H1 (cell line): ENCODE measurements around the gene TCTN3. TPM values are rescaled to one million over a fixed set of nuclear protein-coding genes. Genes with fewer than 3 reads are reported as not detected.

Source experiments
- CTCF ChIA-PET: fragments of 300-600 bp; sonication (Branson Sonifier 250); formaldehyde crosslinking; loops from one replicate; lab custom pipeline; 2021; ENCODE audit not compliant: partially characterized antibody; lab: Charles Lee
- POLR2A ChIA-PET: fragments of 300-600 bp; sonication (Branson Sonifier 250); formaldehyde crosslinking; loops from one replicate; lab custom pipeline; 2021; ENCODE audit warnings: inconsistent platforms; ENCODE audit not compliant: partially characterized antibody; lab: Charles Lee
- DNase-seq, 2 experiments: peaks; one replicate each; pipeline versions ENCODE4 v3.0.0 to v3.0.0-alpha.2; 2010 to 2022; ENCODE audit warnings: low spot score in 2 of 2, low read depth in 1 of 2, mixed read lengths in 1 of 2
- FAIRE-seq: peaks from 2 replicates; lab custom pipeline; 2011; peaks lifted over from hg19 to GRCh38; lab: Jason Lieb, UNC
- H2AFZ ChIP-seq: 2 replicates; pipeline ENCODE4 v1.8.1; 2012; ENCODE audit warnings: low read length, inconsistent platforms
- H2AK5ac ChIP-seq: 2 replicates; pipeline ENCODE4 v1.6.1; 2013; ENCODE audit warnings: low read depth, low read length
- H2BK120ac ChIP-seq: replicated peaks from 2 replicates; pipeline ENCODE3; 2013; ENCODE audit warnings: low read depth, low read length, inconsistent platforms
- H2BK12ac ChIP-seq: 2 replicates; pipeline ENCODE4 v1.6.1; 2013; ENCODE audit warnings: low read depth, low read length
- H2BK15ac ChIP-seq: 2 replicates; pipeline ENCODE4 v1.6.1; 2013; ENCODE audit warnings: low read length
- H2BK20ac ChIP-seq: 2 replicates; pipeline ENCODE4 v1.6.1; 2013; ENCODE audit warnings: low read length
- H2BK5ac ChIP-seq: 2 replicates; pipeline ENCODE4 v1.6.1; 2013; ENCODE audit warnings: low read depth, low read length
- H3K14ac ChIP-seq: 2 replicates; pipeline ENCODE4 v1.6.1; 2013; ENCODE audit warnings: inconsistent platforms; ENCODE audit not compliant: insufficient read length
- H3K18ac ChIP-seq: 2 replicates; pipeline ENCODE4 v1.6.1; 2013; ENCODE audit warnings: low read length; ENCODE audit errors: extremely low read depth
- H3K23ac ChIP-seq: 2 replicates; pipeline ENCODE4 v1.6.1; 2013; ENCODE audit warnings: inconsistent platforms; ENCODE audit not compliant: insufficient read length
- H3K23me2 ChIP-seq: 2 replicates; pipeline ENCODE4 v1.6.1; 2013; ENCODE audit warnings: low read depth, low read length
- H3K27ac ChIP-seq: 2 replicates; pipeline ENCODE4 v1.6.1; 2011; ENCODE audit warnings: low read depth, low read length, inconsistent platforms
- H3K27me3 ChIP-seq, 4 experiments: replicated peaks in 1 of 4; 1 replicate in 1 of 4; 2 replicates in 3 of 4; pipeline versions ENCODE4 v1.6.1 to v1.8.1; 2011 to 2013; ENCODE audit warnings: low read length in 3 of 4, mild to moderate bottlenecking in 3 of 4, inconsistent platforms in 2 of 4, mixed read lengths in 2 of 4, moderate library complexity in 1 of 4; ENCODE audit not compliant: control insufficient read depth in 3 of 4, insufficient read depth in 3 of 4; ENCODE audit errors: extremely low read depth in 1 of 4
- H3K36me3 ChIP-seq, 4 experiments: 2 replicates each; pipeline versions ENCODE4 v1.6.1 to v1.8.1; 2011 to 2013; ENCODE audit warnings: mild to moderate bottlenecking in 4 of 4, low read length in 3 of 4, moderate library complexity in 2 of 4, control low read depth in 1 of 4, inconsistent platforms in 1 of 4; ENCODE audit not compliant: insufficient read depth in 4 of 4, control insufficient read depth in 2 of 4
- H3K4ac ChIP-seq: replicated peaks from 2 replicates; pipeline ENCODE3; 2013; ENCODE audit warnings: low read length, low read depth, mixed read lengths, inconsistent platforms; ENCODE audit not compliant: insufficient read length
- H3K4me1 ChIP-seq, 4 experiments: replicated peaks in 1 of 4; 1 replicate in 1 of 4; 2 replicates in 3 of 4; pipeline versions ENCODE4 v1.6.1 to v1.8.1; 2011 to 2013; ENCODE audit warnings: low read length in 3 of 4, inconsistent platforms in 2 of 4, mixed read lengths in 1 of 4; ENCODE audit not compliant: insufficient read depth in 4 of 4, control insufficient read depth in 3 of 4
- H3K4me2 ChIP-seq, 2 experiments: 2 replicates each; pipeline versions ENCODE4 v1.6.1 to v1.8.1; 2011 to 2013; ENCODE audit warnings: low read depth in 2 of 2, low read length in 2 of 2, control low read depth in 1 of 2, inconsistent platforms in 1 of 2, mild to moderate bottlenecking in 1 of 2; ENCODE audit not compliant: insufficient read depth in 1 of 2
- H3K4me3 ChIP-seq, 4 experiments: fragments of 200-600, 300-600 bp in 1 of 4; sonication (generic), shearing (Covaris generic), sonication (Bioruptor Twin) in 1 of 4; 2 replicates each; pipeline versions ENCODE4 v1.5.1 to v1.8.1; 2011 to 2016; ENCODE audit warnings: low read length in 4 of 4, low read depth in 3 of 4, control low read depth in 2 of 4, inconsistent platforms in 2 of 4, mild to moderate bottlenecking in 2 of 4, mixed read lengths in 1 of 4, moderate library complexity in 1 of 4; ENCODE audit not compliant: insufficient read depth in 2 of 4; ENCODE audit errors: extremely low read depth in 1 of 4
- H3K56ac ChIP-seq: replicated peaks from 2 replicates; pipeline ENCODE3; 2013; ENCODE audit warnings: low read depth, mild to moderate bottlenecking, mixed read lengths, low read length, inconsistent platforms; ENCODE audit not compliant: insufficient read length
- H3K79me1 ChIP-seq: 2 replicates; pipeline ENCODE4 v1.6.1; 2013; ENCODE audit warnings: low read depth, low read length, control low read depth
- H3K79me2 ChIP-seq, 2 experiments: 2 replicates each; pipeline versions ENCODE4 v1.6.1 to v1.8.1; 2012 to 2013; ENCODE audit warnings: low read length in 2 of 2, mild to moderate bottlenecking in 2 of 2, inconsistent platforms in 1 of 2; ENCODE audit not compliant: insufficient read depth in 2 of 2, control insufficient read depth in 1 of 2
- H3K9ac ChIP-seq, 4 experiments: replicated peaks in 1 of 4; 1 replicate in 1 of 4; 2 replicates in 3 of 4; pipeline versions ENCODE4 v1.6.1 to v1.8.1; 2011 to 2013; ENCODE audit warnings: low read depth in 3 of 4, low read length in 3 of 4, control low read depth in 2 of 4, mild to moderate bottlenecking in 2 of 4, moderate library complexity in 2 of 4, inconsistent platforms in 1 of 4; ENCODE audit errors: extremely low read depth in 1 of 4
- H3K9me3 ChIP-seq, 2 experiments: 2 replicates each; pipeline versions ENCODE4 v1.6.1 to v1.8.1; 2012 to 2013; ENCODE audit warnings: mild to moderate bottlenecking in 2 of 2, moderate library complexity in 2 of 2, control low read depth in 1 of 2, inconsistent platforms in 1 of 2, low read depth in 1 of 2, low read length in 1 of 2, mixed read lengths in 1 of 2; ENCODE audit not compliant: insufficient read depth in 2 of 2
- H4K20me1 ChIP-seq, 2 experiments: replicated peaks in 1 of 2; 2 replicates each; pipeline versions ENCODE3 to v1.8.1; 2011 to 2013; ENCODE audit warnings: inconsistent platforms in 2 of 2, low read length in 2 of 2, mild to moderate bottlenecking in 1 of 2; ENCODE audit not compliant: insufficient read depth in 2 of 2, control insufficient read depth in 1 of 2
- H4K5ac ChIP-seq: 2 replicates; pipeline ENCODE4 v1.6.1; 2013; ENCODE audit warnings: low read length, low read depth, mixed read lengths, inconsistent platforms; ENCODE audit not compliant: insufficient read length
- H4K8ac ChIP-seq: 2 replicates; pipeline ENCODE4 v1.8.0; 2013; ENCODE audit warnings: mild to moderate bottlenecking, moderate library complexity, low read length, inconsistent platforms; ENCODE audit not compliant: insufficient read depth; ENCODE audit errors: extremely low read depth
- H4K91ac ChIP-seq: replicated peaks from 2 replicates; pipeline ENCODE3; 2013; ENCODE audit warnings: low read length, mixed read lengths, inconsistent platforms; ENCODE audit not compliant: insufficient read length
- ASH2L ChIP-seq: fragments of 200-600, 300-600 bp; sonication (generic); IDR thresholded peaks from one replicate; pipeline ENCODE4 v1.7.1; 2017; ENCODE audit warnings: low read length
- BRCA1 ChIP-seq: IDR thresholded peaks from 2 replicates; pipeline ENCODE4 v1.6.1; 2012; ENCODE audit warnings: low read depth, low read length, improper control_type of control experiment
- CBX5 ChIP-seq: fragments of 300-800, 300-1000 bp; sonication (generic); IDR thresholded peaks from 2 replicates; pipeline ENCODE4 v1.7.1; 2016; ENCODE audit warnings: antibody characterized with exemption, low read length, low read depth
- CBX8 ChIP-seq: fragments of 300-800, 300-1000 bp; sonication (generic); IDR thresholded peaks from 2 replicates; pipeline ENCODE4 v1.7.1; 2016; ENCODE audit warnings: low read depth, low read length, borderline replicate concordance
- CTBP2 ChIP-seq: IDR thresholded peaks from 2 replicates; pipeline ENCODE4 v1.7.0; 2011; ENCODE audit warnings: borderline replicate concordance, mild to moderate bottlenecking, moderate library complexity, mixed read lengths, low read length; ENCODE audit not compliant: insufficient read depth, insufficient read length
- EGR1 ChIP-seq: IDR thresholded peaks from 2 replicates; pipeline ENCODE4 v1.6.1; 2011; ENCODE audit warnings: low read depth, low read length, borderline replicate concordance
- GTF2F1 ChIP-seq: IDR thresholded peaks from 2 replicates; pipeline ENCODE4 v1.6.1; 2012; ENCODE audit warnings: low read depth, low read length, improper control_type of control experiment, borderline replicate concordance
- HDAC6 ChIP-seq: IDR thresholded peaks from one replicate; pipeline ENCODE4 v1.7.1; 2012; ENCODE audit warnings: low read depth, mild to moderate bottlenecking, inconsistent platforms, low read length, moderate library complexity
- MAFK ChIP-seq: IDR thresholded peaks from 2 replicates; pipeline ENCODE4 v1.6.1; 2012; ENCODE audit warnings: low read depth, mild to moderate bottlenecking, improper control_type of control experiment, low read length
- NANOG ChIP-seq: IDR thresholded peaks from 2 replicates; pipeline ENCODE4 v1.6.1; 2011; ENCODE audit warnings: low read length, low read depth, mild to moderate bottlenecking, inconsistent platforms; ENCODE audit not compliant: insufficient read depth, poor library complexity, severe bottlenecking
- POLR2AphosphoS5 ChIP-seq: IDR thresholded peaks from 2 replicates; pipeline ENCODE4 v1.6.1; 2011; ENCODE audit warnings: low read depth, low read length
- POU5F1 ChIP-seq: IDR thresholded peaks from 2 replicates; pipeline ENCODE4 v1.6.1; 2011; ENCODE audit warnings: low read depth, mild to moderate bottlenecking, low read length, moderate library complexity
- RFX5 ChIP-seq: IDR thresholded peaks from 2 replicates; pipeline ENCODE4 v1.6.1; 2011; ENCODE audit warnings: low read depth, low read length, improper control_type of control experiment, borderline replicate concordance
- SP2 ChIP-seq: IDR thresholded peaks from 2 replicates; pipeline ENCODE4 v1.6.1; 2012; ENCODE audit warnings: mild to moderate bottlenecking, low read length, inconsistent platforms
- TAF1 ChIP-seq: IDR thresholded peaks from 2 replicates; pipeline ENCODE4 v1.6.1; 2011; ENCODE audit warnings: mild to moderate bottlenecking, low read depth, low read length
- TEAD4 ChIP-seq: IDR thresholded peaks from 2 replicates; pipeline ENCODE4 v1.6.1; 2012; ENCODE audit warnings: low read depth, low read length, inconsistent platforms, mixed read lengths
- WGBS, 2 experiments: shearing (Covaris generic) in 1 of 2; methylation state at CpG; one replicate each; pipeline versions ENCODE4 v1.1.6 to v1.1.7; 2013 to 2015; ENCODE audit warnings: low lambda C conversion rate in 2 of 2, mixed read lengths in 2 of 2, inconsistent platforms in 1 of 2, low coverage in 1 of 2, missing lambda C conversion rate in 1 of 2; ENCODE audit not compliant: insufficient replicate concordance in 2 of 2, insufficient coverage in 1 of 2, insufficient read length in 1 of 2; ENCODE audit errors: extremely low coverage in 1 of 2, missing lambda C conversion rate in 1 of 2; 5-methylcytosine and 5-hydroxymethylcytosine counted together
- polyA plus RNA-seq, 7 experiments: library from polyadenylated mRNA; depleted of rRNA in 3 of 7; stranded (reverse) in 5 of 7; unstranded in 2 of 7; fragments of >200 nt in 5 of 7; fragments of 200-250 nt in 2 of 7; gene quantifications; 1 replicate in 5 of 7; 2 replicates in 1 of 7; 4 replicates in 1 of 7; pipeline versions ENCODE4 v1.2.1 to v1.2.3, GENCODE V29; 2011 to 2013; ENCODE audit warnings: missing spikeins in 2 of 7, mixed read lengths in 2 of 7
- total RNA-seq: library from RNA; stranded (reverse); fragmentation: NEBNext Ultra II Directional; extraction: Animal tissue kit (Norgen Biotek cat#: 25700); gene quantifications from 2 replicates; pipeline ENCODE4 v1.2.1, GENCODE V29; 2021

Gene TCTN3
- total and polyA plus RNA-seq, 2 of the 8 experiments (the other 6 are each of a cell fraction or from before 2014, with no cell fraction given) = 34.7 to 39.8 TPM

GRCh38 chr10:95706990-95707389, 13.3 kb upstream of the TCTN3 start:
- Histone ChIP-seq H4K91ac (no peak overlapping the region), H4K5ac (no peak overlapping the region), H2AFZ (no peak overlapping the region), H3K23me2 (no peaks in the 10 kb centered on the region), H4K20me1 (no peaks in the 10 kb centered on the region), H3K27ac (no peak overlapping the region), H2BK20ac (no peak overlapping the region), H2AK5ac (no peak overlapping the region), H3K18ac (no peak overlapping the region), H3K36me3 (no peaks in the 10 kb centered on the region), H3K27me3 (no peaks in the 10 kb centered on the region), H2BK120ac (no peak overlapping the region), H3K79me1 (no peaks in the 10 kb centered on the region), H3K9me3 (peaks cover 0 to 4% of the 10 kb centered on the region in 2 experiments; a peak in 2 of 4 replicates), H3K4ac (no peak overlapping the region), H3K56ac (no peak overlapping the region), H3K23ac (no peak overlapping the region), H4K8ac (no peak overlapping the region; the same call in 1 of the 2 replicates), H2BK12ac (no peak overlapping the region), H3K4me1 (no peaks in the 10 kb centered on the region), H3K79me2 (no peaks in the 10 kb centered on the region), H2BK15ac (no peak overlapping the region), H3K14ac (no peak overlapping the region), H2BK5ac (no peak overlapping the region), H3K9ac (no peak overlapping the region), H3K4me3 (no peak overlapping the region), H3K4me2 (no peak overlapping the region)
- FAIRE-seq = no peak
- CTCF ChIA-PET = interaction anchor here (1.2 to 3.3 kb wide), 2 partner anchors 13 to 136 kb away, joined by 3 to 19 read pairs; partner anchors contain the start of gene TCTN3
- DNase-seq = no peak
- POLR2A ChIA-PET = no interaction called here
- WGBS, 2 experiments = 81% methylated on average over 7 of the region's 7 CpGs; no CpG with 5 or more reads in 1 of the 2 experiments
- no peak for TF ChIP-seq POU5F1
- no peak for TF ChIP-seq CBX5
- no peak for TF ChIP-seq MAFK
- TF ChIP-seq RFX5 = no peak
- TF ChIP-seq CBX8 = no peak
- TF ChIP-seq TEAD4 = no peak
- no peak for TF ChIP-seq SP2
- no peak for TF ChIP-seq CTBP2
- no peak for TF ChIP-seq ASH2L
- no peak for TF ChIP-seq NANOG
- no peak for TF ChIP-seq HDAC6
- TF ChIP-seq EGR1 = no peak
- no peak for TF ChIP-seq BRCA1
- TF ChIP-seq TAF1 = no peak
- TF ChIP-seq POLR2AphosphoS5 = no peak
- no peak for TF ChIP-seq GTF2F1
